Measurements from ENCODE around the gene MYRIP.

Gene MYRIP

GRCh38 chr3:40179016-40179415 is 369.6 kb downstream of the MYRIP start:
- H3K4me3 ChIP-seq (ENCODE audit: low read depth, low read length): no peak overlapping the region
- TF ChIP-seq, protein P1, sequence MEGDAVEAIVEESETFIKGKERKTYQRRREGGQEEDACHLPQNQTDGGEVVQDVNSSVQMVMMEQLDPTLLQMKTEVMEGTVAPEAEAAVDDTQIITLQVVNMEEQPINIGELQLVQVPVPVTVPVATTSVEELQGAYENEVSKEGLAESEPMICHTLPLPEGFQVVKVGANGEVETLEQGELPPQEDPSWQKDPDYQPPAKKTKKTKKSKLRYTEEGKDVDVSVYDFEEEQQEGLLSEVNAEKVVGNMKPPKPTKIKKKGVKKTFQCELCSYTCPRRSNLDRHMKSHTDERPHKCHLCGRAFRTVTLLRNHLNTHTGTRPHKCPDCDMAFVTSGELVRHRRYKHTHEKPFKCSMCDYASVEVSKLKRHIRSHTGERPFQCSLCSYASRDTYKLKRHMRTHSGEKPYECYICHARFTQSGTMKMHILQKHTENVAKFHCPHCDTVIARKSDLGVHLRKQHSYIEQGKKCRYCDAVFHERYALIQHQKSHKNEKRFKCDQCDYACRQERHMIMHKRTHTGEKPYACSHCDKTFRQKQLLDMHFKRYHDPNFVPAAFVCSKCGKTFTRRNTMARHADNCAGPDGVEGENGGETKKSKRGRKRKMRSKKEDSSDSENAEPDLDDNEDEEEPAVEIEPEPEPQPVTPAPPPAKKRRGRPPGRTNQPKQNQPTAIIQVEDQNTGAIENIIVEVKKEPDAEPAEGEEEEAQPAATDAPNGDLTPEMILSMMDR (IDR thresholded peaks at IDR 0.05; ENCODE audit: insufficient read depth, low read depth, low read length, missing control alignments): peak; percentile 75
- peak; percentile 73 for DNase-seq (ENCODE audit: low read depth)

- H3K4me3 ChIP-seq (ENCODE audit: low read depth, low read length): no peak overlapping the region
- no peak for DNase-seq (ENCODE audit: low read depth)
- TF ChIP-seq, protein P1 (IDR thresholded peaks at IDR 0.05; ENCODE audit: insufficient read depth, low read depth, low read length, missing control alignments): peak; percentile 5
Observed at GRCh38 chr3:40181182-40181581, 371.8 kb downstream of the MYRIP start.

GRCh38 chr3:40185029-40185695 is 375.8 kb downstream of the MYRIP start:
- peak; percentile 79 for DNase-seq (ENCODE audit: low read depth)
- TF ChIP-seq, protein P1 (IDR thresholded peaks at IDR 0.05; ENCODE audit: insufficient read depth, low read depth, low read length, missing control alignments): no peak
- H3K4me3 ChIP-seq (ENCODE audit: low read depth, low read length): no peak overlapping the region

GRCh38 chr3:40186508-40186907 is 377.1 kb downstream of the MYRIP start:
- no peak for DNase-seq (ENCODE audit: low read depth)
- TF ChIP-seq, protein P1 (IDR thresholded peaks at IDR 0.05; ENCODE audit: insufficient read depth, low read depth, low read length, missing control alignments): no peak
- no peak overlapping the region for H3K4me3 ChIP-seq (ENCODE audit: low read depth, low read length)

DNA sequence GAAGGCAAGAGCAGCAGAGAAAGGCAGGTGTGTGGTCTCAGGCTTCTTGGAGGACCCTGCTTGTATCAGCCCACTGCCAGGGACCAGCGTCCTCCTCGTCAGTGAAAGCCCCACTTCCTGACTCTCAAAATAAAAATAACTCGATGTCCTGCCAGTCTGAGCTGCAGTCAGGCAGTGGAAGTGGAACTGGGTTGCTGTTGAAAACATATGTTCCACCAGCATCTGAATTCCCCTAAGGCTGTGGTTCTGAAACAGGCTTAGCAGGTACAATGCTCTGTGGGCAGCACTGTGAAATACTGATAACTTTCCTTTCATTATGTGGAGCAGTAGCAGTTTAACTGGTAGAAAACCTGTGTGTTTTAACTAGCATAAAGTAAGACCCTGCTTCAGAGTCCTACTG is 378.5 kb downstream of the MYRIP start:
- H3K4me3 ChIP-seq (ENCODE audit: low read depth, low read length): no peak overlapping the region
- TF ChIP-seq, protein P1 (IDR thresholded peaks at IDR 0.05; ENCODE audit: insufficient read depth, low read depth, low read length, missing control alignments): no peak
- peak; percentile 78 for DNase-seq (ENCODE audit: low read depth)

DNA sequence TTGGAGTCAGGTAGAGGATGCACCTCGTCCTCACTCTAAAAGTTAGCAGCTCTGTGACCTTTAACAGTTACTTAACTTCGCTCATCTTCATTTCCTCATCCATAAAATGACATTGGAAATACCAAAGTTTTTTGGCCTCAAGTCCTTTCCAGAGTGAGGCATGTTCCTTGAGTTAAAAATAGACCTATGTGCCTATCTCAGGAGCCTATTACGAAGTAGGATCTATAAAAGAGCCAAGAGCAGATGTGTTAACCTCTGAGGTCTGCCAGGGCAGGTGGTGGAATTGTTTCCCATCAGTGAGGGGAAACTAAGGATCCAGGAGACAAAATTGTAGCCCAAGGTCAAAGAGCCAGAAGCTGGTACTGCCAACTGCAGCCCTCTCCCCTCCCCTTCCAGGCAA is 379.7 kb downstream of the MYRIP start:
- DNase-seq (ENCODE audit: low read depth): no peak

More for the DNA sequence above, 379.7 kb downstream of the MYRIP start:
- TF ChIP-seq, protein P1 (IDR thresholded peaks at IDR 0.05; ENCODE audit: insufficient read depth, low read depth, low read length, missing control alignments): no peak
- H3K4me3 ChIP-seq (ENCODE audit: low read depth, low read length): no peak overlapping the region

All from GM12865 (cell line).